K562 (cell line): ENCODE measurements around the gene PRRC2A. TPM values are rescaled to one million over a fixed set of nuclear protein-coding genes. Genes with fewer than 3 reads are reported as not detected.

ENCODE experiments used
- ARHGAP35 ChIP-seq: fragments of 450-650 bp; IDR thresholded peaks from 2 replicates; pipeline ENCODE4 v1.6.1; 2018; ENCODE audit not compliant: partially characterized antibody
- ARNT ChIP-seq, 2 experiments: fragments of 450-650 bp; IDR thresholded peaks; 2 replicates each; pipeline ENCODE4 v1.6.1; 2016; ENCODE audit warnings: mild to moderate bottlenecking in 1 of 2
- BCOR ChIP-seq: fragments of 450-650 bp; IDR thresholded peaks from 2 replicates; pipeline ENCODE4 v1.6.1; 2016
- CHD1 ChIP-seq: fragments of 200-600 bp; sonication (generic); IDR thresholded peaks from one replicate; pipeline ENCODE4 v1.6.1; 2012; ENCODE audit warnings: mild to moderate bottlenecking, moderate library complexity, low read length, inconsistent platforms
- DMBX1 ChIP-seq: fragments of 250-450 bp; sonication (Bioruptor Pico); IDR thresholded peaks from 2 replicates; pipeline ENCODE4 v1.8.0; 2022; ENCODE audit warnings: inconsistent platforms, mild to moderate bottlenecking, moderate library complexity, borderline replicate concordance
- EGR1 ChIP-seq: fragments of 450-650 bp; conservative IDR thresholded peaks from 2 replicates; pipeline ENCODE4 v1.6.1; 2017; ENCODE audit warnings: mild to moderate bottlenecking
- HEY1 ChIP-seq: fragments of 250-450 bp; sonication (Bioruptor Pico); IDR thresholded peaks from 2 replicates; pipeline ENCODE4 v1.5.0; 2020; ENCODE audit warnings: mild to moderate bottlenecking, moderate library complexity, borderline replicate concordance
- KHSRP ChIP-seq: fragments of 450-650 bp; IDR thresholded peaks from 2 replicates; pipeline ENCODE4 v1.6.1; 2017
- MTA2 ChIP-seq: fragments of 450-650 bp; IDR thresholded peaks from 2 replicates; pipeline ENCODE4 v1.6.1; 2016; ENCODE audit warnings: low read depth
- NFE2 ChIP-seq: IDR thresholded peaks from 2 replicates; pipeline ENCODE4 v1.6.1; 2014; ENCODE audit warnings: antibody characterized with exemption, low read depth
- NFIC ChIP-seq: fragments of 450-650 bp; IDR thresholded peaks from 2 replicates; pipeline ENCODE4 v1.6.1; 2017; ENCODE audit warnings: mild to moderate bottlenecking, inconsistent platforms
- PHB ChIP-seq: fragments of 250-450 bp; sonication (Bioruptor Pico); IDR thresholded peaks from 2 replicates; pipeline ENCODE4 v1.5.0; 2021
- PHB2 ChIP-seq: fragments of 450-650 bp; IDR thresholded peaks from 2 replicates; pipeline ENCODE4 v1.6.1; 2017; ENCODE audit warnings: low read depth
- PML ChIP-seq: IDR thresholded peaks from 2 replicates; pipeline ENCODE4 v1.6.1; 2012; ENCODE audit warnings: low read length, inconsistent platforms
- ZNF174 ChIP-seq: fragments of 250-450 bp; sonication (Bioruptor Pico); IDR thresholded peaks from 2 replicates; pipeline ENCODE4 v1.4.0; 2020; ENCODE audit warnings: mild to moderate bottlenecking
- ZNF232 ChIP-seq: sonication (generic); formaldehyde crosslinking; IDR thresholded peaks from 2 replicates; pipeline ENCODE4 v1.8.0; 2022; ENCODE audit warnings: mild to moderate bottlenecking, missing genetic modification reagents
- ZNF354B ChIP-seq: fragments of 250-450 bp; sonication (Bioruptor Pico); IDR thresholded peaks from 2 replicates; pipeline ENCODE4 v1.4.0; 2020
- ZNF436 ChIP-seq: fragments of 250-450, 450-650 bp; sonication (Bioruptor Pico); formaldehyde crosslinking; IDR thresholded peaks from 2 replicates; pipeline ENCODE4 v1.7.0; 2020; ENCODE audit warnings: mild to moderate bottlenecking
- polyA plus RNA-seq, 8 experiments: library from polyadenylated mRNA; depleted of rRNA in 4 of 8; stranded (reverse) in 5 of 8; unstranded in 3 of 8; fragments of >200 nt; fragmentation: Nextera tagmentation in 2 of 8; fragmentation: Illumina TruSeq in 1 of 8; extraction: Ambion mirVana in 2 of 8; extraction: Trizol in 1 of 8; gene quantifications; 2 replicates each; pipeline versions ENCODE4 v1.2.1 to v1.2.3, GENCODE V29; 2011 to 2014; ENCODE audit warnings: inconsistent platforms in 1 of 8, missing spikeins in 1 of 8
- total RNA-seq, 7 experiments: library from RNA; depleted of rRNA in 6 of 7; stranded (reverse); fragments of >200 nt in 6 of 7; fragmentation: Illumina TruSeq in 2 of 7; extraction: Trizol in 2 of 7; gene quantifications; 2 replicates each; pipeline versions ENCODE4 v1.2.1 to v1.2.3, GENCODE V29; 2011 to 2021; ENCODE audit warnings: low replicate concordance in 1 of 7
- TF ChIP-seq, protein P1 (sequence below): fragments of 250-450 bp; sonication (Bioruptor Pico); IDR thresholded peaks from 2 replicates; pipeline ENCODE4 v1.4.0; 2020
- TF ChIP-seq, protein P2 (sequence below): IDR thresholded peaks from 2 replicates; pipeline ENCODE4 v1.6.1; 2016; ENCODE audit warnings: missing genetic modification characterization, missing compliant biosample characterization
- TF ChIP-seq, protein P3 (sequence below): fragments of 450-650 bp; formaldehyde crosslinking; IDR thresholded peaks from 2 replicates; pipeline ENCODE4 v1.4.0; 2020; ENCODE audit warnings: mild to moderate bottlenecking, moderate library complexity
- TF ChIP-seq, protein P4 (sequence below), 2 experiments: fragments of 450-650 bp; IDR thresholded peaks; 2 replicates each; pipeline ENCODE4 v1.6.1; 2016

The PRRC2A gene
- total and polyA plus RNA-seq, 9 of the 15 experiments (the other 6 are each of a cell fraction or from before 2014, with no cell fraction given) = 1.0 to 332 (median 63.0) TPM

DNA sequence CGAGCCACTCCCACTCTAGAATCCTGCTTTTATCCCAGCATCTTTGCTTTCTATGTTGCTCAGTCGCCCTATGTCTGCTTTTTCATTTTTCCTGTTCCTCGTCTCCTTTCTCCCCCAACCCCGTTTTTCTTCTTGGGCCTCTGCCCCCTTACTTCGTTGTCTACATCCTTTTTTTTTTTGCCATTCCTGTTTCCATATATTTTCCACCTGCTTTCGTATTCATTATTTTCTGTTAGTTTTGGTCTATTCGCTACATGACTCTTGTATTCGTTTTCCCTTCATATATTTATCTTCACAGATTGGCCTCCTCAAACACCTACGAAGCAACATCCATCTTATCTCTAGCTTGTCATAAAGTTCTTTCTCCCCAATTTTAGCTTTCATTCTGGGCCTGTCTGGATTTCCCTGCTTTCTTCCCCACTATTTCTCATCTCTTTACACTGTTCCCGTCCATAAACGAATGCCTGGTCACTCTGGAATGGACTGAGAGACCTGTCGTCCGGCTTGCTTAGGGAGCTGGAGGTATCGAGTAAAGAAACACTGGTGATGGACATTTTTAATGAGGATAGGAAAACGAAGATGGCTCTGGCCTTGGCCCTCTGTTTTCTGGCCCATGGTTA, 915 bp downstream of the PRRC2A start (continued):
- TF ChIP-seq, protein P1, sequence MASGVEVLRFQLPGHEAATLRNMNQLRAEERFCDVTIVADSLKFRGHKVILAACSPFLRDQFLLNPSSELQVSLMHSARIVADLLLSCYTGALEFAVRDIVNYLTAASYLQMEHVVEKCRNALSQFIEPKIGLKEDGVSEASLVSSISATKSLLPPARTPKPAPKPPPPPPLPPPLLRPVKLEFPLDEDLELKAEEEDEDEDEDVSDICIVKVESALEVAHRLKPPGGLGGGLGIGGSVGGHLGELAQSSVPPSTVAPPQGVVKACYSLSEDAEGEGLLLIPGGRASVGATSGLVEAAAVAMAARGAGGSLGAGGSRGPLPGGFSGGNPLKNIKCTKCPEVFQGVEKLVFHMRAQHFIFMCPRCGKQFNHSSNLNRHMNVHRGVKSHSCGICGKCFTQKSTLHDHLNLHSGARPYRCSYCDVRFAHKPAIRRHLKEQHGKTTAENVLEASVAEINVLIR (CRISPR knock-in tag) = no peak
- TF ChIP-seq HEY1 (CRISPR knock-in tag) (no peak), PHB2 (no peak), BCOR (0 out of 2 replicates have a peak, but pooled peaks have one; percentile 30), MTA2 (peak; percentile 48), NFIC (no peak), ARHGAP35 (peak; percentile 38), DMBX1 (CRISPR knock-in tag) (0 out of 2 replicates have a peak, but pooled peaks have one; percentile 25), ZNF436 (CRISPR knock-in tag) (no peak), CHD1 (peak; percentile 95), EGR1 (no peak), ZNF232 (CRISPR knock-in tag) (no peak), ZNF354B (CRISPR knock-in tag) (no peak), PML (no peak; the same call in 1 of the 2 replicates), ZNF174 (CRISPR knock-in tag) (no peak), PHB (CRISPR knock-in tag) (no peak), NFE2 (no peak), ARNT (IDR thresholded peaks at IDR 0.05) (peak in 1 of 2 experiments; percentile 56; a peak in 3 of 4 replicates), KHSRP (no peak; the same call in 1 of the 2 replicates)
- TF ChIP-seq, protein P2, sequence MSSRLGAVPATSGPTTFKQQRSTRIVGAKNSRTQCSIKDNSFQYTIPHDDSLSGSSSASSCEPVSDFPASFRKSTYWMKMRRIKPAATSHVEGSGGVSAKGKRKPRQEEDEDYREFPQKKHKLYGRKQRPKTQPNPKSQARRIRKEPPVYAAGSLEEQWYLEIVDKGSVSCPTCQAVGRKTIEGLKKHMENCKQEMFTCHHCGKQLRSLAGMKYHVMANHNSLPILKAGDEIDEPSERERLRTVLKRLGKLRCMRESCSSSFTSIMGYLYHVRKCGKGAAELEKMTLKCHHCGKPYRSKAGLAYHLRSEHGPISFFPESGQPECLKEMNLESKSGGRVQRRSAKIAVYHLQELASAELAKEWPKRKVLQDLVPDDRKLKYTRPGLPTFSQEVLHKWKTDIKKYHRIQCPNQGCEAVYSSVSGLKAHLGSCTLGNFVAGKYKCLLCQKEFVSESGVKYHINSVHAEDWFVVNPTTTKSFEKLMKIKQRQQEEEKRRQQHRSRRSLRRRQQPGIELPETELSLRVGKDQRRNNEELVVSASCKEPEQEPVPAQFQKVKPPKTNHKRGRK = peak; percentile 94
- TF ChIP-seq, protein P3, sequence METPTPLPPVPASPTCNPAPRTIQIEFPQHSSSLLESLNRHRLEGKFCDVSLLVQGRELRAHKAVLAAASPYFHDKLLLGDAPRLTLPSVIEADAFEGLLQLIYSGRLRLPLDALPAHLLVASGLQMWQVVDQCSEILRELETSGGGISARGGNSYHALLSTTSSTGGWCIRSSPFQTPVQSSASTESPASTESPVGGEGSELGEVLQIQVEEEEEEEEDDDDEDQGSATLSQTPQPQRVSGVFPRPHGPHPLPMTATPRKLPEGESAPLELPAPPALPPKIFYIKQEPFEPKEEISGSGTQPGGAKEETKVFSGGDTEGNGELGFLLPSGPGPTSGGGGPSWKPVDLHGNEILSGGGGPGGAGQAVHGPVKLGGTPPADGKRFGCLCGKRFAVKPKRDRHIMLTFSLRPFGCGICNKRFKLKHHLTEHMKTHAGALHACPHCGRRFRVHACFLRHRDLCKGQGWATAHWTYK (CRISPR knock-in tag) = no peak
- TF ChIP-seq, protein P4, sequence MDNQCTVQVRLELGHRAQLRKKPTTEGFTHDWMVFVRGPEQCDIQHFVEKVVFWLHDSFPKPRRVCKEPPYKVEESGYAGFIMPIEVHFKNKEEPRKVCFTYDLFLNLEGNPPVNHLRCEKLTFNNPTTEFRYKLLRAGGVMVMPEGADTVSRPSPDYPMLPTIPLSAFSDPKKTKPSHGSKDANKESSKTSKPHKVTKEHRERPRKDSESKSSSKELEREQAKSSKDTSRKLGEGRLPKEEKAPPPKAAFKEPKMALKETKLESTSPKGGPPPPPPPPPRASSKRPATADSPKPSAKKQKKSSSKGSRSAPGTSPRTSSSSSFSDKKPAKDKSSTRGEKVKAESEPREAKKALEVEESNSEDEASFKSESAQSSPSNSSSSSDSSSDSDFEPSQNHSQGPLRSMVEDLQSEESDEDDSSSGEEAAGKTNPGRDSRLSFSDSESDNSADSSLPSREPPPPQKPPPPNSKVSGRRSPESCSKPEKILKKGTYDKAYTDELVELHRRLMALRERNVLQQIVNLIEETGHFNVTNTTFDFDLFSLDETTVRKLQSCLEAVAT (IDR thresholded peaks at IDR 0.05) = peak; percentile 92 to 95
